GM23338 (cell line): ENCODE data around the gene SND1. TPM values are rescaled to one million over a fixed set of nuclear protein-coding genes. Genes with fewer than 3 reads are reported as not detected.

Experiments used
- ATAC-seq: fragments of 200-7000 bp; cut with Tn5 transposase; 3 replicates; pipeline ENCODE4 v1.9.1; 2020
- DNase-seq: peaks from one replicate; pipeline ENCODE4 v3.0.0-alpha.2; 2015; ENCODE audit warnings: low spot score
- H2AFZ ChIP-seq: fragments of 200-600 bp; sonication (generic); 2 replicates; pipeline ENCODE4 v1.8.0; 2016; ENCODE audit warnings: antibody characterized with exemption, mild to moderate bottlenecking, moderate library complexity
- H3F3A ChIP-seq: fragments of 200-600 bp; sonication (generic); replicated peaks from 2 replicates; pipeline ENCODE4 v1.8.0; 2017; ENCODE audit warnings: antibody characterized with exemption, mixed run types, low read depth
- H3K27ac ChIP-seq: fragments of 200-600 bp; sonication (generic); 2 replicates; pipeline ENCODE4 v1.6.1; 2016; ENCODE audit warnings: low read depth
- H3K27me3 ChIP-seq: fragments of 200-600 bp; sonication (generic); 2 replicates; pipeline ENCODE4 v1.8.0; 2016; ENCODE audit warnings: mild to moderate bottlenecking, mixed run types, moderate library complexity; ENCODE audit not compliant: insufficient read depth
- H3K36me3 ChIP-seq: fragments of 200-600 bp; sonication (generic); 2 replicates; pipeline ENCODE4 v1.8.0; 2016; ENCODE audit warnings: mild to moderate bottlenecking; ENCODE audit not compliant: insufficient read depth
- H3K4me1 ChIP-seq: fragments of 200-600 bp; sonication (generic); 2 replicates; pipeline ENCODE4 v1.8.0; 2016; ENCODE audit warnings: mild to moderate bottlenecking, moderate library complexity; ENCODE audit not compliant: insufficient read depth
- H3K4me2 ChIP-seq: fragments of 200-600 bp; sonication (generic); 2 replicates; pipeline ENCODE4 v1.7.1; 2017; ENCODE audit warnings: mixed run types
- H3K4me3 ChIP-seq: fragments of 200-600 bp; sonication (generic); 2 replicates; pipeline ENCODE4 v1.6.1; 2016; ENCODE audit warnings: mixed run types
- H3K79me2 ChIP-seq: fragments of 200-600 bp; sonication (generic); replicated peaks from 2 replicates; pipeline ENCODE4 v1.8.0; 2017; ENCODE audit warnings: mild to moderate bottlenecking; ENCODE audit not compliant: insufficient read depth
- H3K9me2 ChIP-seq: fragments of 200-600 bp; sonication (generic); 2 replicates; pipeline ENCODE4 v1.8.0; 2017; ENCODE audit not compliant: insufficient read depth
- H4K20me1 ChIP-seq: fragments of 200-600 bp; sonication (generic); replicated peaks from 2 replicates; pipeline ENCODE4 v1.8.0; 2017; ENCODE audit warnings: mild to moderate bottlenecking; ENCODE audit not compliant: insufficient read depth
- H3K27ac Mint-ChIP-seq: 2 replicates; pipeline ENCODE4 v1.8.0; 2020; ENCODE audit warnings: inconsistent platforms, mild to moderate bottlenecking, moderate library complexity, mixed read lengths
- H3K27me3 Mint-ChIP-seq: 3 replicates; pipeline ENCODE4 v1.8.0; 2022; ENCODE audit warnings: low read depth, mild to moderate bottlenecking, moderate library complexity, mixed read lengths, inconsistent platforms; ENCODE audit not compliant: insufficient read depth, poor library complexity
- H3K36me3 Mint-ChIP-seq: 3 replicates; pipeline ENCODE4 v1.8.0; 2021; ENCODE audit warnings: low read depth, mild to moderate bottlenecking, inconsistent platforms, moderate library complexity, mixed read lengths
- H3K4me1 Mint-ChIP-seq: 3 replicates; pipeline ENCODE4 v1.8.0; 2020; ENCODE audit warnings: mild to moderate bottlenecking, inconsistent platforms, mixed read lengths
- H3K4me3 Mint-ChIP-seq: 3 replicates; pipeline ENCODE4 v1.8.0; 2021; ENCODE audit warnings: moderate library complexity, mild to moderate bottlenecking, inconsistent platforms, mixed read lengths
- H3K9me3 Mint-ChIP-seq: 3 replicates; pipeline ENCODE4 v1.8.0; 2020; ENCODE audit warnings: moderate library complexity, mild to moderate bottlenecking, inconsistent platforms, mixed read lengths
- CREB1 ChIP-seq: fragments of 250-450 bp; sonication (Bioruptor Pico); IDR thresholded peaks from 2 replicates; pipeline ENCODE4 v1.5.0; 2020; ENCODE audit warnings: low read depth, mild to moderate bottlenecking, moderate library complexity
- CTCF ChIP-seq, 2 experiments: fragments of 200-600 bp in 1 of 2; sonication (generic) in 1 of 2; conservative IDR thresholded peaks; 2 replicates each; pipeline versions ENCODE4 v1.5.1 to v1.6.1; 2016 to 2017; ENCODE audit warnings: antibody characterized with exemption in 2 of 2, low read depth in 2 of 2, mild to moderate bottlenecking in 2 of 2, moderate library complexity in 1 of 2
- ETS1 ChIP-seq: IDR thresholded peaks from 2 replicates; pipeline ENCODE4 v1.6.1; 2016; ENCODE audit warnings: antibody characterized with exemption
- EZH2 ChIP-seq: fragments of 200-600 bp; sonication (generic); IDR thresholded peaks from one replicate; pipeline ENCODE4 v1.8.0; 2017; ENCODE audit warnings: antibody characterized with exemption, mild to moderate bottlenecking, low read depth; ENCODE audit not compliant: unreplicated experiment
- EZH2phosphoT487 ChIP-seq: fragments of 200-600 bp; sonication (generic); IDR thresholded peaks from one replicate; pipeline ENCODE4 v1.8.1; 2018; ENCODE audit warnings: antibody characterized with exemption; ENCODE audit not compliant: unreplicated experiment
- NANOG ChIP-seq: IDR thresholded peaks from 2 replicates; pipeline ENCODE4 v1.6.1; 2016; ENCODE audit warnings: antibody characterized with exemption, borderline replicate concordance
- POLR2AphosphoS5 ChIP-seq: IDR thresholded peaks from 2 replicates; pipeline ENCODE4 v1.6.1; 2016; ENCODE audit warnings: antibody characterized with exemption, low read depth
- REST ChIP-seq: IDR thresholded peaks from one replicate; pipeline ENCODE4 v1.6.1; 2018; ENCODE audit warnings: antibody characterized with exemption; ENCODE audit not compliant: unreplicated experiment
- STAT1 ChIP-seq: IDR thresholded peaks from one replicate; pipeline ENCODE4 v1.6.1; 2016; ENCODE audit warnings: antibody characterized with exemption; ENCODE audit not compliant: unreplicated experiment
- ZNF114 ChIP-seq: fragments of 250-450 bp; sonication (Bioruptor Pico); IDR thresholded peaks from 2 replicates; pipeline ENCODE4 v1.5.0; 2020; ENCODE audit warnings: mild to moderate bottlenecking, moderate library complexity
- polyA plus RNA-seq: library from polyadenylated mRNA; unstranded; fragments of >200 nt; fragmentation: Nextera tagmentation; extraction: Ambion mirVana; gene quantifications from 2 replicates; pipeline ENCODE4 v1.2.1, GENCODE V29; 2016
- total RNA-seq: library from RNA; depleted of rRNA; stranded (reverse); fragments of >200 nt; shearing (Covaris generic); gene quantifications from 2 replicates; pipeline ENCODE4 v1.2.3, GENCODE V29; 2014

The SND1 gene
- total and polyA plus RNA-seq, 2 experiments from 2014 or later = 107 to 254 TPM

GRCh38 chr7:127880454-127880853, 228.5 kb downstream of the SND1 start (continued):
- no peak for TF ChIP-seq ETS1
- no peak for TF ChIP-seq STAT1
- TF ChIP-seq CREB1 (CRISPR knock-in tag) = no peak
- no peak for TF ChIP-seq CTCF (conservative IDR thresholded peaks at IDR 0.05; ENCODE audit: low read depth in 2 of 2)

DNA sequence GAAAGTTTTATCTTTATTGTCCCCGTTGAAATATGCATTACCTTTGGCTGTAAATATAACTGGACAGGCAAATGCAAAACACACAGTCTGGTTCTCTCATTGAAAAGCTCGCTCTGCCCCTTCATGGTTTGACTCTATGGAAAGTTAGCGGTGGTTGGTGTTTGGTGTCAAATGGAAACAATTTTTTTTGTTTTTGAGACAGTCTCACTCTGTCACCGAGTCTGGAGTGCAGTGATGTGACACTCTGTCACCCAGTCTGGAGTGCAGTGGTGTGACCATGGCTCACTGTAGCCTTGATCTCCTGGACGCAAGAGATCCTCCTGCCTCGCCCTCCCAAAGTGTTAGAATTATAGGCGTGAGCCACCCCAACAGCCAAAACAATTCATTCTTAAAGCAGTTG, 229.6 kb downstream of the SND1 start:
- no peak overlapping the region for H3K27ac ChIP-seq
- DNase-seq (no peak), ATAC-seq (no peak)
- Mint-ChIP-seq H3K9me3 (no peaks in the 10 kb centered on the region), H3K27ac (no peak overlapping the region), H3K36me3 (no peaks in the 10 kb centered on the region), H3K4me1 (peaks cover 30% of the 10 kb centered on the region), H3K27me3 (no peaks in the 10 kb centered on the region), H3K4me3 (no peak overlapping the region)
- no peak overlapping the region for H3K4me3 ChIP-seq
- no peak overlapping the region for H3K4me2 ChIP-seq
- H4K20me1 ChIP-seq = peaks cover 15% of the 10 kb centered on the region
- H3K36me3 ChIP-seq = no peaks in the 10 kb centered on the region
- no peaks in the 10 kb centered on the region for H3F3A ChIP-seq
- H2AFZ ChIP-seq = no peak overlapping the region
- TF ChIP-seq REST (no peak), STAT1 (no peak), EZH2 (no peak), ETS1 (no peak), ZNF114 (CRISPR knock-in tag) (no peak), EZH2phosphoT487 (no peak), NANOG (no peak), POLR2AphosphoS5 (no peak), CTCF (conservative IDR thresholded peaks at IDR 0.05; ENCODE audit: low read depth in 2 of 2) (no peak)
- H3K9me2 ChIP-seq = no peaks in the 10 kb centered on the region
- no peaks in the 10 kb centered on the region for H3K27me3 ChIP-seq
- H3K4me1 ChIP-seq = peaks cover 31% of the 10 kb centered on the region
- peaks cover 56% of the 10 kb centered on the region for H3K79me2 ChIP-seq
